ENCODE results near the gene BAZ1A. TPM values are rescaled to one million over a fixed set of nuclear protein-coding genes. Genes with fewer than 3 reads are reported as not detected.

The BAZ1A gene
- total RNA-seq, 6 experiments from 2014 or later = 23.1 to 29.5 (median 26.6) TPM

DNA sequence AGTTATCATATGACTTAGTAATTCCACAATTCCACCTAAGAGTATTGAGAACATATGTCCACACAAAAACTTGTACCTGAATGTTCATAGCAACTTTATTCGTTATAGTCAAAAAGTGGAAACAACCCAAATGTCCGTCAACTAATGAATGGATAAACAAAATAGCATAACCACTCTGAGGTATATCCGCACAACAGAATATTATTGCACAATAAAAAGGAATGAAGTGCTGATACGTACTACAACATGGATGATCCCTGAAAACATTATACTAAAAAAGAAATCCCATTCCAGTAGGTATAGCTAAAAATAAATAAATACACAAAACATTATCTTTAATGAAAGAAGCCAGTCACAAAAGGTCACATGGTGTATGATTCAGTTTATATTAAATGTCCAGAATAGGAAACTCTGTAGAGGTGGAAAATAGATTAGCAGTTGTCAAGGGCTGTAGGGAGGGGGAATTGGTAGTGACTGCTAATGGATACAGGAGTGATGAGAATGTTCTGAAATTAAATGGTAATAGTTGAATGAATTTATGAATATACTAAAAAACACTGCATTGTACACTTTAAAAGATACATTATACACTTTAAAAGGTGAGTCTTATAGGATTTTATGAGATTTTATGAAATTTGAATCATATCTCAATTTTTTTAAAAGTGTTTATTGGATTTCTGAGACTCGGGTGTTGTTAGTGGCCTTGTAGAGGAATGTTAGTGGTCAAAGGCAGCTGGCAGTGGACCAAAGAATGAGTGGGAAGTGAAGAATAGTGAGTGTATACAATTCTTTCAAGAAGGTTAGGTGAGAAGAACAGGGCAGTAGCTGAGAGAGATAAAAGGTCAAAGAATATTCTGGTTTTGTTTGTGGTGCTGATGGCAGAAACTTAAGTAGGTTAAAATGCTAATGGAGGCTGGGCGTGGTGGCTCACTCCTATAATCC lies 36.3 kb upstream of the BAZ1A start:
- TF ChIP-seq CTCF (IDR thresholded peaks at IDR 0.05) = no peak
- DNase-seq = peak; percentile 55
- no peaks in the 10 kb centered on the region; the same call in 1 of the 2 replicates for H3K27me3 Mint-ChIP-seq (ENCODE audit: insufficient read depth)

GRCh38 chr14:34906287-34906686 lies 31.1 kb upstream of the BAZ1A start:
- Mint-ChIP-seq H3K27ac (no peak overlapping the region), H3K36me3 (ENCODE audit: low read depth) (no peaks in the 10 kb centered on the region), H3K4me1 (ENCODE audit: low read depth) (peaks cover 2% of the 10 kb centered on the region), H3K27me3 (ENCODE audit: insufficient read depth) (no peaks in the 10 kb centered on the region), H3K4me3 (no peak overlapping the region), H3K9me3 (no peaks in the 10 kb centered on the region)
- no peak for TF ChIP-seq CTCF (IDR thresholded peaks at IDR 0.05)
- no peak for DNase-seq

More for the DNA sequence above, 36.3 kb upstream of the BAZ1A start:
- Mint-ChIP-seq H3K27ac (peak overlapping the region; percentile 13; the same call in 1 of the 2 replicates), H3K4me3 (no peak overlapping the region), H3K36me3 (ENCODE audit: low read depth) (no peaks in the 10 kb centered on the region), H3K4me1 (ENCODE audit: low read depth) (peaks cover 12% of the 10 kb centered on the region), H3K9me3 (no peaks in the 10 kb centered on the region)

GRCh38 chr14:34895277-34895676 lies 20.1 kb upstream of the BAZ1A start:
- DNase-seq = no peak
- H3K9me3 Mint-ChIP-seq = no peaks in the 10 kb centered on the region
- no peaks in the 10 kb centered on the region; the same call in 1 of the 2 replicates for H3K27me3 Mint-ChIP-seq (ENCODE audit: insufficient read depth)
- H3K27ac Mint-ChIP-seq = no peak overlapping the region
- H3K4me1 Mint-ChIP-seq (ENCODE audit: low read depth) = no peaks in the 10 kb centered on the region
- H3K4me3 Mint-ChIP-seq = no peak overlapping the region
- H3K36me3 Mint-ChIP-seq (ENCODE audit: low read depth) = no peaks in the 10 kb centered on the region
- TF ChIP-seq CTCF (IDR thresholded peaks at IDR 0.05) = no peak

GRCh38 chr14:34890937-34891336 lies 15.8 kb upstream of the BAZ1A start:
- Mint-ChIP-seq H3K4me3 (no peak overlapping the region), H3K36me3 (ENCODE audit: low read depth) (no peaks in the 10 kb centered on the region), H3K9me3 (no peaks in the 10 kb centered on the region), H3K27ac (no peak overlapping the region), H3K4me1 (ENCODE audit: low read depth) (no peaks in the 10 kb centered on the region), H3K27me3 (ENCODE audit: insufficient read depth) (no peaks in the 10 kb centered on the region; the same call in 1 of the 2 replicates)
- DNase-seq = no peak
- no peak for TF ChIP-seq CTCF (IDR thresholded peaks at IDR 0.05)

DNA sequence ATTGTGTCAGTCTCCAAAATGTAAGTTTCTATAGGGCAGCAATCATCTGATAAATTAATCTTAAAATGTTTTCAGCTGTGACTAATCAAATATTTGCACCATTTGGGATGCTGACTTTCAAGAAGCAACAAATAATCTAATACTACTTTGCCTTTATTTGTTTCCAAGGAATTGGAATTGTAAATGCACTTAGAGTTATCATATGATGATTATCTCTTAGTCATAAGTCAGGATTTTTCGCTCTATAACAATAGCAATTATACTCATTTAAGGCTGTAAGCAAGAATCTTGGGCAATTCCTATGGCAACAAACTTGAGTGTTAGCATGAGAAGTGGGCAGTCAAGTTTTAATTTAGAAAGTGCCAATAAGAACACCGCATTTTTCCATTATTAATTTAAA lies 13.0 kb upstream of the BAZ1A start:
- H3K27me3 Mint-ChIP-seq (ENCODE audit: insufficient read depth) = no peaks in the 10 kb centered on the region
- DNase-seq = no peak
- no peak overlapping the region for H3K4me3 Mint-ChIP-seq
- no peaks in the 10 kb centered on the region for H3K4me1 Mint-ChIP-seq (ENCODE audit: low read depth)
- H3K9me3 Mint-ChIP-seq = no peaks in the 10 kb centered on the region
- no peak overlapping the region for H3K27ac Mint-ChIP-seq
- H3K36me3 Mint-ChIP-seq (ENCODE audit: low read depth) = no peaks in the 10 kb centered on the region
- no peak for TF ChIP-seq CTCF (IDR thresholded peaks at IDR 0.05)
